Osteoblast (primary cell): ENCODE results near the gene NUP153. TPM values are rescaled to one million over a fixed set of nuclear protein-coding genes. Genes with fewer than 3 reads are reported as not detected.

Experiments used
- DNase-seq: peaks from one replicate; pipeline ENCODE4 v3.0.0; 2011; ENCODE audit warnings: low spot score, mixed read lengths; ENCODE audit not compliant: insufficient read length; ENCODE audit errors: missing footprints
- H2AFZ ChIP-seq: 2 replicates; pipeline ENCODE4 v1.6.0; 2011; ENCODE audit warnings: mild to moderate bottlenecking, low read length
- H3K27ac ChIP-seq: 2 replicates; pipeline ENCODE4 v1.5.1; 2011; ENCODE audit warnings: mild to moderate bottlenecking, low read depth, low read length, moderate library complexity
- H3K27me3 ChIP-seq: 2 replicates; pipeline ENCODE4 v1.6.0; 2012; ENCODE audit warnings: mild to moderate bottlenecking, control low read depth, inconsistent platforms, low read length, moderate library complexity; ENCODE audit not compliant: insufficient read depth
- H3K36me3 ChIP-seq: 2 replicates; pipeline ENCODE4 v1.5.1; 2011; ENCODE audit warnings: mild to moderate bottlenecking, low read length, control low read depth, moderate library complexity; ENCODE audit not compliant: insufficient read depth
- H3K4me1 ChIP-seq: 2 replicates; pipeline ENCODE4 v1.5.1; 2011; ENCODE audit warnings: mild to moderate bottlenecking, low read length, control low read depth, moderate library complexity; ENCODE audit not compliant: insufficient read depth
- H3K4me2 ChIP-seq: 2 replicates; pipeline ENCODE4 v1.6.0; 2011; ENCODE audit warnings: mild to moderate bottlenecking, low read length; ENCODE audit not compliant: insufficient read depth
- H3K4me3 ChIP-seq: fragments of 200-600 bp; sonication (generic); 3 replicates; pipeline ENCODE4 v1.5.1; 2012; ENCODE audit warnings: mild to moderate bottlenecking, low read length, inconsistent platforms; ENCODE audit not compliant: insufficient read depth
- H3K79me2 ChIP-seq: 2 replicates; pipeline ENCODE4 v1.6.0; 2012; ENCODE audit warnings: mild to moderate bottlenecking, low read length, control low read depth, inconsistent platforms; ENCODE audit not compliant: insufficient read depth
- H3K9me3 ChIP-seq: 2 replicates; pipeline ENCODE4 v1.5.1; 2011; ENCODE audit warnings: low read depth, low read length, control low read depth
- H4K20me1 ChIP-seq: 2 replicates; pipeline ENCODE4 v1.6.0; 2012; ENCODE audit warnings: mild to moderate bottlenecking, low read length, control low read depth; ENCODE audit not compliant: insufficient read depth
- total RNA-seq: library from RNA; depleted of rRNA; stranded (reverse); fragments of >200 nt; gene quantifications from 2 replicates; pipeline ENCODE4 v1.2.3, GENCODE V29; 2012
- TF ChIP-seq, protein P1 (sequence below): IDR thresholded peaks from 2 replicates; pipeline ENCODE4 v1.5.1; 2011; ENCODE audit warnings: mild to moderate bottlenecking, low read depth, low read length, moderate library complexity; ENCODE audit errors: extremely low read depth

Gene NUP153
- total RNA-seq, 1 donor: 28.6 TPM

DNA sequence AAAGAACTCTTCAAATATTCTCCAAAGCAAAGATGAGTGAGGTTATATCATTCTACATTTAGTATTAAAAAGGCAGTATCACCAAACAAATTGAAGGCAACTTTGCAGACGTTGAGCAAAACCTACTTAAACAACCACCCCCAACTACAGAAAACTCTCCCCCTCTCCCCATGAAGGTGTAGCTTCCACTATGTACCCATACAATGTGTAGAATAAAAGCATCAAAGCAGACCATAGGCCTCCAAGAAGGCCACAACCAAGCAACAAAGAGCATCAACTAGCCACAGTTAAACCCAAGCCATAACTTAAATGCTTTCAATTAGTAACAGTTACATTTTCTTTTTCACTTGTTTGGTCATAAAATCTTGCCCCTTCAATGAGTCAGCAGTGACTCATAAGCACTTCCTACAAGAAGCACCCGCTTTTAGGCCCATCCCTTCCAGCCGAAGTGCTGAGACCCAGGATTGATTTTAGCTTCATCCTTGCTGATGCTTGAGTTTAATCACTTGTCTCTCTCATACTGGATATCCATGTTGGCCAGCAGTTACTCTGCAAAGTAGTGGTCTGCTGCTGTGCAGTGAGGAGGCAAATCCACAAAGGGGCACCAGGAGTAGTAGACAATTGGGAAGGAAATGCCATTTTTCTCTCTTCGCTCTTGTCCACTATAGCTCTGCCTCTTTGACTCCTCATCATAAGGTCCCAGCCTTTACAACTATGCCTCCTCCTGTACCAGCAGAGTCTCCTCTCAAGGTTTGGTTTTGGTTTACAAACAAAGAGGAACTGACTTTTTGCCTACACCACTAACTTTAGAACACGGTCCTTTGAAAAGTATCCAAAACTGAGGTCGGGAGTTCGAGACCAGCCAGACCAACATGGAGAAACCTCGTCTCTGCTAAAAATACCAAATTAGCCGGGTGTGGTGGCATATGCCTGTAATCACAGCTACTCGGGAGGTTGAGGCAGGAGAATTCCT is 8.4 kb upstream of the NUP153 start:
- H3K4me1 ChIP-seq: peaks cover 25% of the 10 kb centered on the region
- H2AFZ ChIP-seq: peak overlapping the region; percentile 72
- no peak overlapping the region for H3K4me3 ChIP-seq
- H3K27ac ChIP-seq: peak overlapping the region; percentile 21
- H3K4me2 ChIP-seq: peak overlapping the region; percentile 69
- H3K9me3 ChIP-seq: no peaks in the 10 kb centered on the region
- TF ChIP-seq, protein P1, sequence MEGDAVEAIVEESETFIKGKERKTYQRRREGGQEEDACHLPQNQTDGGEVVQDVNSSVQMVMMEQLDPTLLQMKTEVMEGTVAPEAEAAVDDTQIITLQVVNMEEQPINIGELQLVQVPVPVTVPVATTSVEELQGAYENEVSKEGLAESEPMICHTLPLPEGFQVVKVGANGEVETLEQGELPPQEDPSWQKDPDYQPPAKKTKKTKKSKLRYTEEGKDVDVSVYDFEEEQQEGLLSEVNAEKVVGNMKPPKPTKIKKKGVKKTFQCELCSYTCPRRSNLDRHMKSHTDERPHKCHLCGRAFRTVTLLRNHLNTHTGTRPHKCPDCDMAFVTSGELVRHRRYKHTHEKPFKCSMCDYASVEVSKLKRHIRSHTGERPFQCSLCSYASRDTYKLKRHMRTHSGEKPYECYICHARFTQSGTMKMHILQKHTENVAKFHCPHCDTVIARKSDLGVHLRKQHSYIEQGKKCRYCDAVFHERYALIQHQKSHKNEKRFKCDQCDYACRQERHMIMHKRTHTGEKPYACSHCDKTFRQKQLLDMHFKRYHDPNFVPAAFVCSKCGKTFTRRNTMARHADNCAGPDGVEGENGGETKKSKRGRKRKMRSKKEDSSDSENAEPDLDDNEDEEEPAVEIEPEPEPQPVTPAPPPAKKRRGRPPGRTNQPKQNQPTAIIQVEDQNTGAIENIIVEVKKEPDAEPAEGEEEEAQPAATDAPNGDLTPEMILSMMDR: no peak
- H3K79me2 ChIP-seq: no peaks in the 10 kb centered on the region
- no peaks in the 10 kb centered on the region for H3K27me3 ChIP-seq
- no peaks in the 10 kb centered on the region for H3K36me3 ChIP-seq
- H4K20me1 ChIP-seq: no peaks in the 10 kb centered on the region
- peak; percentile 93 for DNase-seq

DNA sequence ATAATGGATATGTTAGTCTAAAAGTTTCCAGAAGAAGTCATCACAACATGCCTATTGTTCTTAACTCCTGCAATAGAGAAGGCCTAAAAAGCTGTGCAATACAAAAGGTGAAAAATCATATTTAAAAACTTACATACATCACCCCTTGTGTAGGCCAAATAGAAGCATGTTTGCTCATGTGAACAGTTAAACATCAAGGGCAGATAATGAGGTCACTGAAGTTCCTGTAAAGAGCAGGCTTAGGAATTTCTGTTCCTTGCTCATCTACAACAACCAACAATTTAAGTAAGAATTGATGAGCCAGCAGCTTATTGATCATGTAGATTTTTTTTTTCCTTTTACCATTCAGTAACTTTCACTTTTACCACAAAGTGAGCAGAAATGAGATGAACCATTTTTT is 7.5 kb upstream of the NUP153 start:
- TF ChIP-seq, protein P1: no peak
- Histone ChIP-seq H2AFZ (no peak overlapping the region), H3K36me3 (no peaks in the 10 kb centered on the region), H3K27me3 (no peaks in the 10 kb centered on the region), H4K20me1 (no peaks in the 10 kb centered on the region), H3K4me1 (peaks cover 31% of the 10 kb centered on the region), H3K9me3 (no peaks in the 10 kb centered on the region), H3K4me2 (no peak overlapping the region), H3K27ac (no peak overlapping the region), H3K4me3 (no peak overlapping the region), H3K79me2 (no peaks in the 10 kb centered on the region)
- DNase-seq: peak; percentile 21

DNA sequence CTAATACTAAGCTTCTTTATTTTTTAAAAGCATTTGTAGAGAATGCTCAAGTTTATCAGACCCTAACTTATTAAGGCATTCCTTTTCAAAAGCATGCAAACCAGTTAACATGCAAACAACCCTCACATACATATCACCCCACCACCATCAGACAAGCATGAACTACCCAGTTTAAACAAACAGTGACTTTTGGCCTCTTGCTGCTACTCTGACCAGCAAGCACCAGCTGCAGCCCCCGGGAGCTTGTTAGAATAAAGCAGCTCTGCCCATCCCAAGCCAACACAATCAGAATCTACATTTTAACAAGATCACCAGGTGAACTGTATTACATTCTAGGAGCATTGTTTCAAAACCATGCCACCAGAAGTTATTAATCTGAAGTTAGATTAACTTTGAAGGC is 5.9 kb upstream of the NUP153 start:
- DNase-seq: no peak
- H3K9me3 ChIP-seq: no peaks in the 10 kb centered on the region
- H2AFZ ChIP-seq: no peak overlapping the region
- H3K4me3 ChIP-seq: no peak overlapping the region
- peaks cover 31% of the 10 kb centered on the region for H3K4me1 ChIP-seq
- no peaks in the 10 kb centered on the region for H4K20me1 ChIP-seq
- H3K27ac ChIP-seq: no peak overlapping the region
- H3K79me2 ChIP-seq: no peaks in the 10 kb centered on the region
- TF ChIP-seq, protein P1: no peak
- H3K4me2 ChIP-seq: no peak overlapping the region
- no peaks in the 10 kb centered on the region for H3K27me3 ChIP-seq
- H3K36me3 ChIP-seq: no peaks in the 10 kb centered on the region

DNA sequence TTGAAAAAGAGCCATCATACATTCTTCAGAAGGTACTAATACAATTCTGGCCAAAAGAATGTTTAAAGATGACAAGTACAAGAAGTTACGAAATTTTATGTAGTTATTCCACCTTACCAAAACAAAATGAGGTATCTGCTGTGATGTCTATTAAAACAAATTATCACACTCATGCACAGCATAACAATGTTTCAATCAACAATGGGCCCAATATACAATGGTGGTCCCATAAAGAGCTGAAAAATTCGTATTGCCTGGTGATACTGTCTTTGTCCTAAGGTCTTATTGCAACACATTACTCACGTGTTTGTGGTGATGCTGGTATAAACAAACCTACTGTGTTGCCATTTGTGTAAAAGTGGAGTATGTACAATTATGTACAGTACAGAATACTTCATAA is 3.6 kb upstream of the NUP153 start:
- peak; percentile 82 for DNase-seq
- no peak overlapping the region for H3K4me2 ChIP-seq
- no peaks in the 10 kb centered on the region for H4K20me1 ChIP-seq
- H3K79me2 ChIP-seq: peaks cover 12% of the 10 kb centered on the region
- peaks cover 26% of the 10 kb centered on the region for H3K4me1 ChIP-seq
- no peak overlapping the region for H2AFZ ChIP-seq
- TF ChIP-seq, protein P1: no peak
- H3K27me3 ChIP-seq: no peaks in the 10 kb centered on the region
- no peaks in the 10 kb centered on the region for H3K36me3 ChIP-seq
- no peak overlapping the region for H3K4me3 ChIP-seq
- H3K27ac ChIP-seq: no peak overlapping the region
- no peaks in the 10 kb centered on the region for H3K9me3 ChIP-seq
